Stimulated activated CD4-positive, alpha-beta T cell treated with anti-CD3 and anti-CD28 coated beads, Interleukin-1b, Interleukin-23, amount 100 ng/mL, for 1 hour (primary cell): ENCODE results near the gene MARK1.
A peak's percentile ranks its signal among the peaks of the same experiment; 100 is the strongest.

Source experiments
- DNase-seq, 2 donors: peaks; one replicate each; pipeline ENCODE4 v3.0.0-alpha.2; 2020; ENCODE audit warnings: low read depth in 2 of 2

Gene MARK1

GRCh38 chr1:220690140-220691052 is 162.5 kb downstream of the MARK1 start, which contains the start of gene C1orf115:
Gene C1orf115 (plus strand): TSS chr1:220690363. CDS start chr1:220690403, 40 bp downstream.
- DNase-seq = peak; percentile 39 to 59

DNA sequence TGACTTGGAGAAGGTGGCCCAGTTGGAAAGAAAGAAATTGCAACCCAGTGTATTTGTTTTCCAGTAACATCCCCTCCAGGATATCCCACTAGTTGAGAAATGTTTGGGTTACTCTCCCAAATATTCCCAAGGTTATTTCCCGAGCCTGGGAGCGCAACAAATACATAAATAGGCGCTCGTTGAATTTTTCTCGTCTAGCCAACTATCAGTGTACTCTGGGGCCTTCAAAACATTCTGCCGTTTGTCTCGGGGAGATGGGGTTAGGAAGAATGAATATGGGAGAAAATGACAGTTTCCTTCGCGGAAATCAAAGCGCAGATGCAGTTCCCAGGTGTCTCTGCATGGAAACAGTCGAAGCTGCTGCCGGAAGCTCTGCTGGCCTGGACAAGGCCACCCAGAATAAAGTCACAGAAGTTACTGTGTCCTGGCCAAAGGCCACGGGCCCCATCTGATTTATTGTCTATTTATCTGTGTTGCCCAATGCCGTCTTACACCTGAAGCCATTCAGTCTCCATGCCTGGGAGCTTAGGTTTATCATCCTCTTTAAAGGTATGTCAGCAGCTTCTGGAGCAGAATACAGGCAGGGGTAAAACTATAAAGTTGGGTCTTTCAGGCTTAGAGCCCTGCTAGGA is 163.2 kb downstream of the MARK1 start:
- DNase-seq = no peak

DNA sequence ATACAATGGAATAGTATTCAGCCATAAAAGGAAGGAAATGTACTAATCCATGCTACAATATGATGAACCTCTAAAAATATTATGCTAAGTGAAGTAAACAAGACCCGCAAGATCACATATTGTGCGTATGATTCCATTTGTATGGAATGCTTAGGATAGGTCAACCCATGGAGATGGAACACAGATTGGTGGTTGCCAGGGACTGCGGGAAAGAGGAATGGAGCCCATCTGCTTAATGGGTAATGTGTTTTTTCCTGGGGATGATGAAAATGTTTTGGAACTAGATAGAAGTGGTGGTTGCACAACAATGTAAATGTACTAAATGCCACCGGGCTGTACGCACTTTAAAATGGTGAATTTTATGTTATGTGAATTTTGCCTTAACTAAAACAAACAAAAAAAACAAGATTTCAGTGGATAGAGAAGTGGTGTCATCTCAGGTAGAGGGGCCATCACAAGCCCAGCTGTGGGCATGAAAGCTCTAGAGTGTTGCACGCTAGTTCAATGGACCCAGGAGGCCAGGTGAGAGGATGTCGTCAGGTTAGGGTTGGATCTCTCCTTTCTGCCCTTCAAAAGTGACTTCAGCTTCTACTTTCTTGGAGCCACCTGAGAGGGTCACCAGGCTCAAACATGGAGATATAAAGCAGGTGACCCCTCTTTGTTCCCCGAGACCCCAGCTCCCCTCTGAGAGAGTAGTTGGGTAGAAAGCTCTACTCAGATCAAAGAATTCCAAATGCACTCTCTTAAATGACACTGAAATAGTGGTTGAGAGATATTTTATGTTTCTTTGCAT is 164.7 kb downstream of the MARK1 start:
- no peak for DNase-seq

GRCh38 chr1:220694866-220695382 is 167.0 kb downstream of the MARK1 start:
- no peak for DNase-seq

DNA sequence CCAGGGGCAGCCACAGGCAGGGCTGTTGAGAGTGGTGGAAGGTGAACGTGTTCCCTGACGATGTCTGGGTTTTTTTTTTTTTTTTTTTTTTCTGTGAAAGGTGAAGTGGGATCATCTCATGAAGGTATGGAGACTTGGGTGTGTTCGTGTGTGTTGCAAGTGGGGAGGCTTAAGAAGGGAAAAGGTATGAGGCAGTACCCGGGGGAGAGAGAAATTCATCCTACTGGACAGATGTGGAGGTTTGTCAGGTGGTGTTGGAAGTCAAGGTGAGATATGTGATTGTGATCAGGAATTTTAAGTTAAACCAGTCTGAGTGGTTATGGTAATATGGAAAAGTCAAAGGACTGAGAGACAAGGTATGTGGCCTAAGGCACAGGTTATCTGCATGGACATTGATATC is 167.5 kb downstream of the MARK1 start:
- no peak for DNase-seq

DNA sequence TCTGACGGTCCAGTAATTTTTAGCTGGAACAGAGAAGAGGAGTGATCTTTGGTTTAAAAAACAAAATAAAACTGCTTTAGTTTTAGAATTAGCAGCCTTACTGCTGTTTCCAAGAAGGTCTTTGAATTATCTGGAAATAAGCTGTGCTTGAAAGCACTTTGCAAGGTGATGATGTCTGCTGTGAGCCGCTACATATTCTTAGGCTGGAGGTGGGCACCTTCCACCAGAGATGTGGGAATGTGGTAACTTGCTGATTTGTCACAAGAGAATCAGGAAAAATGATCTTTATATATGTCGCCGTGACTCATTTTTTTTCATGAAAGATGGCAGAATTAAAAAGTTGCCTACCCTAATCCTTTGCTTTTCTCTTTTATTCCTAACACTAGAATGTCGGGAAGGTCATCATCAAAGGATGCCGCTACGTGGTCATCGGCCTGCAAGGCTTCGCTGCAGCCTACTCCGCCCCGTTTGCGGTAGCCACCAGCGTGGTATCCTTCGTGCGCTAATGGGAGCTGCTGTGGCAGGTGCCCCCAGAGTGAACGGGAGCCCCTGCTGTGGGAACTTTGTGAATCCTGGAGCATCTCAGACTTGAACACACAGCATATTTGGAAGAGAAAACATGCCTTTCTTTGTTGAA is 168.4 kb downstream of the MARK1 start:
- no peak for DNase-seq

- DNase-seq = no peak
Observed at GRCh38 chr1:220696863-220697231, 168.9 kb downstream of the MARK1 start.

- no peak for DNase-seq
Observed at GRCh38 chr1:220697326-220697725, 169.4 kb downstream of the MARK1 start.

DNA sequence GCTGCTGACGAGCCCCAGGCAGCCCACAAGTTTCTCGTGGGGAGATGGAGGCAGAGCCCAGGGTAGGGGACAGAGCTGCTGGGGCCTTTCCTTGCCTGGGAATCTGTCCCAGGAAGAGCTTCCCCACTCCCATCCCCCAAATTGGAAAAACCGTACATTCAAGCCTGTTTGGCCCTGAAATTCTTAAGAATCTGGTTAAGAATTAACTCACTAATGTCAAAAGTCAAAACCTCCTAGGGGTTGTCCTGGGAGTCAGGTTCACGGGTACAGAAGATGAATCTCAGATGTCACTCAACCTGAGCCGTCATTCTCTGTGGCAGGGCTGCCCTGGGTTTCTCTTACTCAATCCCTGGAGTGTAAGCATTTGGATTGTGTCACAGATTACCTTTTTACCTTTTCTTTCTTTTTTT is 170.7 kb downstream of the MARK1 start:
- DNase-seq = no peak

DNA sequence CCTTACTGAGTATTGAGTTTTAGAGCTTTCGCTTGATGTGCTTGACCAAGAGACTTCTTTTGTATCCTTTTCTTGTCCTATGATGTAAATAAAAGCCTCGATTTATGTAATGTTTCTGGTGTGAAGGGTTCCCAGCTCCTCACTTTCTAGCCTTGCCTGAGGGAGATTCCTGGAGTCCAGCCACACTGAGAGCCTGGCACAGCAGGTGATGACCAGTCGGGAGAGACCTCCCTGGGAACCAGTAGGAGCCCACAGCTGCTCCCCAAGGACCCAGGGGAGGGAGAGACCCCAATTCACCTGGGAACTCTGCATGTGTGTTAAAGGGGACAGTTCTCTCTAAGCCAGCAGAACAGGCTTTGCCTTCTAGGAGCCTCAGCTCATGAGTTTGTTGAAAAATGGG is 171.1 kb downstream of the MARK1 start:
- no peak for DNase-seq

DNA sequence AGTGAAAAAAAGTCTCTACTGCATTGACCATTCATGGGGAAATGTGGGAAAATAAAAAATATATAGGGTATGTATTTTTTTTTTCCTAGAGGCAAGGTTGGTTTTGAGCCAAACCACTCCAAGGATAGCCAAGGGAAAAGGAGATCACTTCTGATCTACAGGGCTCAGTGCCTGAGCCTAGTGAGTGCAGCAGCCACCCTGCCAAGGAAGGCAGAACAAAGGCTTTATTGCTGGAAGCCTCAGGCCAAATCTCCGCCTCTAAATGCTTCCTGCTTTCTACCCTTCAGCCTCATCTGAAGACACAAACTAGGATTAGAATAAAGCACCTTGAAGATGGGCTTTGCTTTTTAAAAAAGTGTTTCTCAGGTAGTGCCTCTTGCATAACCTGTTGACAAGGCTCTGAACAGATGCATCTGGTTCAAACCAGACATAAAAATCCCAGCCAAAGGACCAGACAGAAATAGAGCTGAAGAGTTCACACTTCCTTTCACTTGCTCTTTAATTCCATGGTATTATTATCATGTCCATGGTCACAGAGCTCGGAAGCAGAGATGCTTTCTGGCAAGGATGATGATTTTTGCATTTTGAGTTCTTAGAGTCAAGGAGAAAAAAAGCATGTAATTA is 172.7 kb downstream of the MARK1 start:
- DNase-seq = no peak

DNA sequence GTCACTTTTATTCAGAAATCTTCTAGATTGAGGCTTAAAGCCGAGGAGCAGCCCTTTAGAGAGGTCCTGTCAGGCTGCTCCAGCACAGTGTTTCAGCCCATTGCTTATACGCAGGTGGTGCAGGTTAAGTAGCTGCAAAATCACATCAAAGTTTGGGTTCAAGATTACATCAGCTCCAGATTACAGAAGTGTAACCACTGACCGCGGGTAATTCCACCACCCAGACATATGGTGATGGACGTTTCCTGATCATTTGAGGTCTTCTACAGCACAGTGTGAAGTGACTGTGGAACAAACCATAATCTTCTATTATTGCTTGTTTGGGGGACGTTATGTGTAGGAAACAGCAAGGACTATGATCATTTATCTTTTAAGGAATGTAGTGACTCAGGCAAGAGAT is 174.0 kb downstream of the MARK1 start:
- DNase-seq = no peak

DNA sequence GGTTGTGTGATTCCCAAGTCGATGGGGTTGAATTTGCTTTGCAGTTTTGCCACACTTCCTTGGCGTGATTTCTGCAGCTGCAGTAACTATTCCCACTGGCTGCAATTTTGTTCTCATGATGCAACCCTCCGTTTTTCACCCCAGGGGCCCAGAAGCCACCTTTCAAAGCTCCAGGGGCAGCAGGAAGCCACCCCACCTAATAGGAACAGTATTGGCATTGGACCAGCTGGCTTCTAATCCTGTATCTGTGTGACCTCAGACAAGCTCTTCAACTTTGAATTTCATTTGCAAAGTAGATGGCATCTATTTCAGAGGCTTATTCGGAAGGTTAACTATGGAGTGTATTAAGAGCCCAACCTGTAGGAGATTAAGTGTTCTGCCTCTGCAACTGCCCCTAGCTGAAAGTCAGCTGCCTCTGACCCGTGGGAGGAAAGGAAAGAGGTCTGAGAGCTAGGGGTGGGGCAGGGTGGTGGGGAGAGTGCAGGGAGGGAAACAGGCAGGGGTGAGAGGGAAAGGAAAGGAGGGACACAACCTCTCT is 174.9 kb downstream of the MARK1 start:
- no peak for DNase-seq

- DNase-seq = no peak
Observed at GRCh38 chr1:220703305-220703704, 175.4 kb downstream of the MARK1 start.

DNA sequence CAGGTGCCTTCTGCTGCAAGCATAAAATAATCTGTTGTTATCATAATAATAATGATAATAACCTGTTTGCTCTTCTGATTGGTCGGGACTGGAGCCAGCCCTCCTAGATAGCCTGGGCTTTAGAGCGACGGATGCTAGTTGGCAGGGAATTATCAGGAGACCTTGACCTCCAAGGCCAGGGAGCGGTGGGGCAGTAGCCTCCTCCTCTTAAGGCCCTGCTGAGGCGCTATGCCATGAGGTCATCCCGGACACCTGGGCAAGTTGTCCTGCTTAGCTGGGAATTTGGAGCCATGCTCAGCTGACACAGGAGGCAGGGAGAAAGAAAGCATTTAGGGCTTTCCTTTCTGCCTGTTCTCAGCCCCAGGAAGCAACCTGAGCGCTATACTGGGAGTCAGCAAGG is 177.8 kb downstream of the MARK1 start:
- DNase-seq = no peak

- no peak for DNase-seq
Observed at GRCh38 chr1:220706480-220706879, 178.5 kb downstream of the MARK1 start.

DNA sequence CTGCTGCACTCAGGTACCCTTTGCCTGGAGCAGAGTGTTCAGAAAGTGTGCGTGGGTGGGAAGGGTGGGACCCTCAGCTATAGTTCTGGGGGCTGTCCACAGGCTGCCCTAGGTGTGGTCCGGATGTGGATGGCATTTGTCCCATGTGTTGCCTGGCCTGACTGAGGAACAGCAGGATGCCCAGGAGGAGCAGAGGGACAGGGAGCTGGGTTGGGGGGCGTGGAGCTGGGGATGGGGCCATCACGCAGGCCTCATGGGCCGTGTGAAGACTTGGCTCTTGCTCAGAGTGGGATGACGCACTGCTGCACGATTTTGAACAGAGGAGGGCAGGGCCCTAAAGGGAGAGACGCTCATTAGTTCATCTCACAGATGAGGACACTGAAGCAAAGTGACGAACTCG is 179.2 kb downstream of the MARK1 start:
- DNase-seq = no peak

- no peak for DNase-seq
Observed at GRCh38 chr1:220708244-220708643, 180.3 kb downstream of the MARK1 start.

DNA sequence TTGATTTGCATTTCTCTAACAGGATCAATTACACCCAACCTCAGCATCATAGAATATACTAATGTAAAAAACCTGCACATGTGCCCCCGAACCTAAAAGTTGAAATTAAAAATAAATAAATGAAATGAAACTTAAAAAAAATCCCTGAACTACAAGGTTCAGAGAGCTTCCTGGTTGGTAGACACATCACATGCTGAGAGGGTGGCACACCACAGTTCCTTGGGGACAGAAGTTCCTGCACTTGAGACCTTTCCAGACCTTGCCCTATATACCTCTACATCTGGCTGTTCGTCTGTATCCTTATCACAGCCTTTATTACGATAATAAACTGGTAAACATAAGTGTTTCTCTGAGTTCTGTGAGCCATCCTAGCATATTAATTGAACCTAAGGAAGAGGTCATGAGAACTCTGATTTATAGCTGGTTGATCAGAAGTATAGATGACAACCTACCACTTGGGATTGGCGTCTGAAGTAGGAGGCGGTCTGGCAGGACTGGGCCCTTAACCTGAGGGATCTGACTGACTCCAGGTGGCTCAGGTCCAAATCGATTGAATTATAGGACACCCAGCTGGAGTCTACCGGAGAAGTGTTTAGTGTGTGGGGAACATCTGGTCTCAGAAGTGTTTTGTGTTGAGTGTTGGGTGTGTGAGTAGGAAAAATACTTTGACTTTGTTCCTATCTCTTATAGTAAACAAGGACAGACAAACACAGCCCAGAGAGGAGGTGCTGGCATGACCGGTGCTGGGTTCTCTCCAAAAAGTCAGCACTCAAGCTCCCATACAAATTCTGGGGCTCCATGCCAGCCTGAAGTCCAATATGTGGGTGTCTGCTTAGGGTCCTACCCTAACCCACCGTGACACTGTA is 181.2 kb downstream of the MARK1 start:
- DNase-seq = no peak

DNA sequence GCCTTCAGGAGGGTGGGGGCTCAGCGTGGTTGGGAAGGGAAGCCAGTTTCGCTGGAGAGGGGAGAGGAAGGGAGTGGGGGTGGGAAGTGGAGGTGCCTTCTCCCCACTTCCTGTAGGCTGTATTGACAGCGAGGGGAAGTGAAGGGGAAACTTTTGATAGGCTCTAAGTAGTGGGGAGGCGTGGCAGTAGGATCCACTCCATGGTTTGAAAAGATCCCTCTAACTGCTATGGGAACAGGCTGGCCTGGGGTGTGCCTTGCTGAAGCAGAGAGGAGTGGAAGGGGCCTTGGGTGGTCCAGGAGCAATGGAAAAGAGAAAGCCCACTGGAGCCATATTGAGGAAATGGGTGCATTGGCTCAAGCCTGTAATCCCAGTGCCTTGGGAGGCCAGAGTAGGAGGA is 182.4 kb downstream of the MARK1 start:
- no peak for DNase-seq
